ENCODE measurements around the gene CERS6.

Gene CERS6

DNA sequence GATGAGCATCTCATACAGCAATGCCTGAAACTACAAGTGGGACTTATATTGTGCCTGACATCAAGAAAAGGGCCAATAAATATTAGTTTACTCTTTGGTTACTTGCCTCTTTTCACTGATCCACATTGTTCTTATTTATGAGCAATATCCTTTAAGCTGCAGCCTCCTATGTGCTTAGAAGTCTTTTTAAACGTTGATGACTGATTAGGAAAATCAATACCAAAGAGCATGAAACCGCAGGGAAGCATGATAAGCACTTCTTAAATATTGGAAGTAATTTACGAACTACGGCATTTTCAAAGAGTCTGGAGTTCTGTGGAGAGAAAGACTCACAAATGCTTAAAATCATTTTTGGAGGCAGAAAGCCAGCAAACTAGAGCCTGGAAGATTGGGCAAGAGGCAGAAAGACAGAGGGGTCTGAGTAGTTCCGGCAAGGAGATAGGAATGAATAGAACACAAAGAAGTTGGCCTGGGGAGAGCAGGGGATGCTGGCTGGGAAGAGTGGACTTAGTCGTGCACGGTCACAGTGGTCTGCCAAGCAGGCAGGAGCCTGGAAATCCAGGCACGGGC, 223.8 kb downstream of the CERS6 start:
- H3K27ac ChIP-seq, result no peak overlapping the region
- no peak for TF ChIP-seq ZFX (IDR thresholded peaks at IDR 0.05)
- TF ChIP-seq, protein P1, sequence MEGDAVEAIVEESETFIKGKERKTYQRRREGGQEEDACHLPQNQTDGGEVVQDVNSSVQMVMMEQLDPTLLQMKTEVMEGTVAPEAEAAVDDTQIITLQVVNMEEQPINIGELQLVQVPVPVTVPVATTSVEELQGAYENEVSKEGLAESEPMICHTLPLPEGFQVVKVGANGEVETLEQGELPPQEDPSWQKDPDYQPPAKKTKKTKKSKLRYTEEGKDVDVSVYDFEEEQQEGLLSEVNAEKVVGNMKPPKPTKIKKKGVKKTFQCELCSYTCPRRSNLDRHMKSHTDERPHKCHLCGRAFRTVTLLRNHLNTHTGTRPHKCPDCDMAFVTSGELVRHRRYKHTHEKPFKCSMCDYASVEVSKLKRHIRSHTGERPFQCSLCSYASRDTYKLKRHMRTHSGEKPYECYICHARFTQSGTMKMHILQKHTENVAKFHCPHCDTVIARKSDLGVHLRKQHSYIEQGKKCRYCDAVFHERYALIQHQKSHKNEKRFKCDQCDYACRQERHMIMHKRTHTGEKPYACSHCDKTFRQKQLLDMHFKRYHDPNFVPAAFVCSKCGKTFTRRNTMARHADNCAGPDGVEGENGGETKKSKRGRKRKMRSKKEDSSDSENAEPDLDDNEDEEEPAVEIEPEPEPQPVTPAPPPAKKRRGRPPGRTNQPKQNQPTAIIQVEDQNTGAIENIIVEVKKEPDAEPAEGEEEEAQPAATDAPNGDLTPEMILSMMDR (conservative IDR thresholded peaks at IDR 0.05), result no peak

DNA sequence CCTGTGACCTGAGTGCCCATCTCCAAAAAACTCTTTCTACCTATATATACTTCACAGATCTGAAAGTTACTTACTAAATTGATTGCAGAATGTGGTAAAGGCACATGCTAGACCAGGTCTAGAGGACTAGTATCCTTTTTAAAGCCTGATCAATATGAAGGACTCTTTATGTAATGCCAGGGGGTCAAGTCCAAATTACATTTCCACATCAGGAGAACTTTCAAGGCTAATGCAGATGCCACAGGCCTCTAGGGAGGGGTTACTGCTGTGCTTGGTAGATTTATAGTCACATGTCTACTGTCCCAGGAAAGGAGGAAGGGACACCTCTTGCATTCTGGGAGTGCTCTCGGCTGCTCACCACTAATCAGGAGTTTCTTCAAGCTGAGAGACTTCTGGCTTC, 227.9 kb downstream of the CERS6 start:
- no peak overlapping the region for H3K27ac ChIP-seq
- TF ChIP-seq ZFX (IDR thresholded peaks at IDR 0.05), result no peak
- TF ChIP-seq, protein P1 (conservative IDR thresholded peaks at IDR 0.05), result no peak

DNA sequence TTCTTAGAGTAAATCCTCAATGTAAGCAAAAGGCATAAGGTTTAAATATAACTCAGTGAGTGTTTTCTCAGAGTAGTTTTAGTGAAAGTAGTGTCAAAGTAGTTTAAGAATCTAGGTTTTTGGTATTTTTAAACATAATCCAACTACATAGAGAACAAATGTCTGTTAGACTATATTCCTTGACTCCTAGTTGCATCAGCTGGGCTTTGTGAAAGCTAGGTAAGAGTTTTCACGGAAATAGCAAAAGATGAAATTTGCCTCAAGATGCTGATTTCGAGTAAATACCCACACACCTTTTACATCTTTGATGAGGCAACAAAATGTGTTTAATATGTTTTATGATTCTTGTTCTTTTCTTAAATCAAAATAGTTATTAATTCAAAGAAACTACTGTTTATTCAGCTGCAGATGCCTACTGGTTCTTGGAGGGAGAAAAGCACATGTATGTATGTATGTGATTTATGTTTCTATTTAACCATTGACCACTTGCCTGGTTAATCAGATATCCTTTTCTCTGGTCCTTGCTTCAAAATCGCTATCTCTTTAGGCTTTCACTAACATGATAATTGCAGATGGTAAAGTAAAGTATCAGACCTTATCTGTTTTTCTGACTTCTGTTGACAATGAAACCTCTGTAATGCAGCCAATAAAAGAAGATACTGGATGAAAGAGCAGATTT, 229.0 kb downstream of the CERS6 start:
- TF ChIP-seq, protein P1 (conservative IDR thresholded peaks at IDR 0.05), result no peak
- TF ChIP-seq ZFX (IDR thresholded peaks at IDR 0.05), result no peak
- H3K27ac ChIP-seq, result no peak overlapping the region

DNA sequence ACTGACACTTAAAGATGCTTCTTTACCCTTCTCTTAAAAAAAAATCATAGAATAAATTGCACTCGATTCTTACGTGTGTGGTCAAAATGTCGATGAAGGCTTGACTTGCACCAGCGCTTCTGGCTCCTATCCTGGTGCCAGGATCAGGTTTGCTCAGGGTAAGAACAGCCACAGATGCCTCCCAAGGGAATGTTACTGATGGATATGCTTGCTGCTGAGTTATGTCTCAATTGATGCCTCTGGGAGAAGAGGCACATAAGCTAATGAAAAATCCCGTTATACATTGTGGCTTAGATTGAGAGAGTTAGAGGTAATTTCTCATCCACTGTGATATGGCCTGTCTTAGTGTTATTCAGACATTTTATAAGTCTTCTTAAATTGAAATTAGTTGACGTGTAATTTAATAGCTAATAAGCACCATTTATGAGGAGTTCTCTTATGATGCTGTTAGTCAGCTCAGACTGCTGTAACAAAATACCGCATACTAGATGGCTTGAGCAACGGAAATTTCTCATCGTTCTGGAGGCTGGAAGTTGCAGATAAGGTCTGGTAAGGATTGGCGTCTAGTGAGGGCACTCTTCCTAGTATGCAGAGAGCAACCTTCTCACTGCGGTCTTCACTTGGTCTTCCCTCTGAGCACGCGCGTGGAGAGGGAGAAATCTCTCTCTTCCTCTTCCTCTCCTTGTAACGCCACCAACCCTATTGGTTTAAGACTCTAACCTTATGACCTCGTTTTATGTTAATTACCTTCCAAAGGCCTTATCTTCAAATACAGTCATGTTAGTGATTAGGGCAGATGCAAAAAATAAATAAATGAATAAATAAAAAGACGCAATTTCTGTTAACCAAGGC, 229.8 kb downstream of the CERS6 start:
- H3K27ac ChIP-seq, result no peak overlapping the region
- no peak for TF ChIP-seq ZFX (IDR thresholded peaks at IDR 0.05)
- TF ChIP-seq, protein P1 (conservative IDR thresholded peaks at IDR 0.05), result no peak

DNA sequence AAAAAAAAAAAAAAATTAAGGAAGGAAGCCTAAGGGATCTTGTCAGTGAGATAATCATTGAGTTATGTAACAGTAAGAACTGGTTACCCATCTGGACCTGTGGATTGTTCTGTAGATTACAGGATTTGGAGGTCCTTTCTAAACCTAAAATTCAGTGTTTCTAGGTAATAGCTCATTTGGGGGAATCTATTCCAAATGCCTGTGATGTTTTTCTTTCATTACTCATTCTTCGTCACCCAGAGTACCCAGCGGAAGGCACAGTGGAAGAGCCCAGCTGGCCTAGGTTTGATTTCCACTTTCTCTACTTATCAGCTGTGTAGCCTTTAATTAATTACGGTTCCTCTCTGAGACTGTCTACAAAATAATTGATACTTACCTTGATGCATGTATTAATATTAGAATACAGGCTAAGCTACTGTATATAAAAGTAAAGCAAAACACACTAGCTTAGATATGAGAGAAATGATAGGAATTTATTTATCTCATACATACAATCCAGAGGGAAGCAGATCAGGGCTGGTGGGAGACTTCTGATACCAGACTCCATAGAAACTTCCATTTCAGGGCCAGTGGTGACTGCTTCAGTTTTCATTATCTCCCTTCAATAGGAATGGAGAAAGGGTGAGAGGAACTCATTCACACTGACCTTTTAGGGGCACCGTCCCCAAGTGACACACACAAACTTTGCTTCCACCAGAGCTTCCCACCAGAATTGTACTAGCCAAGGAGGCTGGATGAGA, 230.6 kb downstream of the CERS6 start:
- H3K27ac ChIP-seq, result no peak overlapping the region
- TF ChIP-seq, protein P1 (conservative IDR thresholded peaks at IDR 0.05), result no peak
- TF ChIP-seq ZFX (IDR thresholded peaks at IDR 0.05), result no peak

DNA sequence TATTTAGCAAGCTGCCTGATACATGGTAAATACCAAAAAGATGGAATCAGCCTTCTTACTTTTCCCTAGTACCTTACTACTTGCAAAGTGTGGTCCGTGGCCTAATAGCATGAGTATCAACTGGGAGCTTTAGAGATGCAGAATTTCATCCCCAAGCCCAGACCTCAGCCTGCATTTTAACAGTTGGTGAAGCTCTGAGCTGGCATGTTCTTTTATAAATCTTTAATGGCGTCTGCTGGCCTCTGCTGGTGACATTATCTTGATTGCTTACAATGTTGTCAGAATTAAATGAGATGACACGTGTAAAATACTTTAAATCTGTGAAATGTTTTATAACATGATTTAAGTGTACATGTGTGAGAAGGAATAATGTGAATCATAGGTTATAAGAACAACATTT, 231.2 kb downstream of the CERS6 start:
- no peak overlapping the region for H3K27ac ChIP-seq
- TF ChIP-seq ZFX (IDR thresholded peaks at IDR 0.05), result no peak
- TF ChIP-seq, protein P1 (conservative IDR thresholded peaks at IDR 0.05), result peak; percentile 35
